Subcutaneous abdominal adipose tissue (tissue), 5 donors: ENCODE data around the gene EXOC3L2.
A peak's percentile ranks its signal among the peaks of the same experiment; 100 is the strongest.

ENCODE experiments used
- H3K27ac ChIP-seq: one replicate; pipeline ENCODE4 v1.7.0; 2013; ENCODE audit warnings: low read depth, mild to moderate bottlenecking, inconsistent platforms, low read length, moderate library complexity
- H3K27me3 ChIP-seq, 5 donors: one replicate each; pipeline ENCODE4 v1.7.0; 2013; ENCODE audit warnings: low read length in 5 of 5, inconsistent platforms in 1 of 5; ENCODE audit not compliant: control insufficient read depth in 5 of 5, insufficient read depth in 4 of 5
- H3K36me3 ChIP-seq, 5 donors: one replicate each; pipeline ENCODE4 v1.7.0; 2013; ENCODE audit warnings: low read length in 5 of 5; ENCODE audit not compliant: control insufficient read depth in 5 of 5, insufficient read depth in 5 of 5
- H3K4me1 ChIP-seq, 5 donors: one replicate each; pipeline ENCODE4 v1.7.0; 2013; ENCODE audit warnings: low read length in 5 of 5, mild to moderate bottlenecking in 3 of 5, moderate library complexity in 1 of 5; ENCODE audit not compliant: control insufficient read depth in 5 of 5, insufficient read depth in 5 of 5
- H3K4me3 ChIP-seq, 5 donors: one replicate each; pipeline ENCODE4 v1.7.0; 2013; ENCODE audit warnings: low read length in 5 of 5, low read depth in 1 of 5
- H3K9ac ChIP-seq, 5 donors: one replicate each; pipeline ENCODE4 v1.7.0; 2013; ENCODE audit warnings: low read length in 5 of 5, mild to moderate bottlenecking in 4 of 5, moderate library complexity in 3 of 5
- H3K9me3 ChIP-seq, 5 donors: one replicate each; pipeline ENCODE4 v1.7.0; 2013; ENCODE audit warnings: low read length in 5 of 5; ENCODE audit not compliant: control insufficient read depth in 5 of 5
- donor health status: healthy.
- donor health status: healthy.
- donor health status: healthy.
- donor health status: healthy.
- donor health status: healthy.

EXOC3L2 gene

DNA sequence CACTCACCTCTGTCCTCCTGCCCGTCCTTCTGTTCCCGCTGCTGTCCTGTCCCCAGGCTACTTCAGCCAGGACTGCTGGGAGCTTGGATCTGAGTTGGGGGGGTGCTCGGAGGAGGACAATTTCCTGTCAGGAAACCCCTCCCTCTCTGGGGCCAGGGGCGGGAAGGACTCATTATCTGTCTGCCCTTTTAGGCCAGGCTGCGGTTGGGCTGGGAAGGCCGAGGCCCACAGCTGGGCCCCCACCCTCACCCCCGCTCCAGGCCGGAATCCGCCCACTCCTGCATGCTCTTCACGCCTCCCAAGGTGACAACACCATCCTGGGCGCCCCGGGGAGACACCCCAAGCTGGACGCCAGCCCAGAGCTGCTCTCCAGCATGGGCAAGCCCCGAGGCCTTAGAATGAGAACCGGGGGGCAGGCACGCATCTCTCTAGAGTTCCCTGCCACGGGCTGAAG is at the start of gene EXOC3L2:
EXOC3L2 (minus strand) TSS at position 74 of the 454 bp plus-strand sequence. CDS start 6,362 bp downstream, outside the sequence.
- Histone ChIP-seq H3K4me1 (peaks cover 0 to 35% (median 10%) of the 10 kb centered on the region in 5 donors), H3K4me3 (peak within 1 kb of the TSS in 4 of 5 donors; percentile 22 to 60 (median 48)), H3K36me3 (no peaks in the 10 kb centered on the region), H3K9me3 (no peaks in the 10 kb centered on the region), H3K9ac (peak within 1 kb of the TSS in 1 of 5 donors; percentile 49), H3K27me3 (peaks cover 0 to 5% (median 3%) of the 10 kb centered on the region in 5 donors), H3K27ac (no peak within 1 kb of the TSS)

DNA sequence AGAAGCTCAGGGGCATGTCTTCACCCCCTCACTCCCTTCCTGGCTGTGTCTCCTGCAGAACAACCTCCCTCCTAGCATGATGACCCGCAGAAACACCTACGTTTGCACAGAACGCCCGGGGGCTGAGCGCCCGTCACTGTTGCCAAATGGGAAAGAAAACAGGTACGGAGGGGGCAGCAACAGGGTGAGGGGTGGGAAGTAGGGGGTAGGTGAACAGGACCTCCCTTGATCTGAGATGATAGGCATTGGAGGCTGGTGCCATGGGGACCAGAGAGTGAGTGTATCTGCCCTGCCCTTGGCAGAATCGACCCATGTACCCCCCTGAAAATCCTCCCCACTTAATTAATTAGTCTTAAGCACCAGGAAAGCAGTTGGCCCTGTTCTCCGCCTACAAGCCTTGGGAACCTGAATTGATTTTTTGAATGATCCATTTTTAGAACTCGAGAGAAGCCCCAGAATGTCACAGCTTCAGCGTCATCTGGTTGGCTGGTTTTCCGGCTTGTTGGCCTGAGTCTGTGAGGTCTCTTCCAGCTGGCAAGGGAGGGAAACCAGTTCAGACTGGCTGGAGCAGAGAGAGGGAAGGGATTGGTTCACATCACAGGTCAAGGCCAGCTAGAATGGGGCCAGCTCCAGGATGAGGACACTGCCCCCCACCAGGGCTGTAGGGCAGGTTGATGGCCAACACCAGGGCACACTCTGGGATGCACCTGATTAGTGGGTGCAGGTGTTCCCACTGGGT is 49.3 kb upstream of the EXOC3L2 start:
- peaks cover 2 to 71% (median 50%) of the 10 kb centered on the region in 5 donors for H3K36me3 ChIP-seq
- H3K9ac ChIP-seq, result no peak overlapping the region
- H3K27me3 ChIP-seq, result no peaks in the 10 kb centered on the region
- H3K4me1 ChIP-seq, result peaks cover 0 to 8% (median 0%) of the 10 kb centered on the region in 5 donors
- H3K9me3 ChIP-seq, result peaks cover 0 to 6% (median 0%) of the 10 kb centered on the region in 5 donors
- H3K27ac ChIP-seq, result no peak overlapping the region
- H3K4me3 ChIP-seq, result no peak overlapping the region

DNA sequence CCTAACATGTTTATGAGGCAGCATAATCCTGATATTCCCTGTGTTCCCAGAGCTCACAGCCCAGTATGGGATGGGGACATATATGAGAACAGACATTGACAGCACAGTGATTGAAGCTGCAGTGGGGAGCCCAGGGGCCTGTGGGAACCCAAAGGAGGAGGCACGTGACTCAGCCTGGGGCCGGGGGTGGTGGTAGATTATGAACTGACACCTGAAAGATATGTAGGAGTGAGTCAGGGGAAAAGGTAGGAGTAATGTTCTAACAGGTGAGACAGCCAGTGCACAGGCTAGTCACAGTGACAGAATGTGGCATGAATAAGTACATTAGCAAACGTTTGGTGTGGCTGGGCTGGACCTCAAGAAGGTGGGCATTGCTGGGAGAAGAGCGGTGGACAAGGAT is 48.5 kb upstream of the EXOC3L2 start:
- Histone ChIP-seq H3K4me1 (peaks cover 0 to 8% (median 0%) of the 10 kb centered on the region in 5 donors), H3K27ac (no peak overlapping the region), H3K36me3 (peaks cover 2 to 70% (median 46%) of the 10 kb centered on the region in 5 donors), H3K27me3 (no peaks in the 10 kb centered on the region), H3K4me3 (no peak overlapping the region), H3K9me3 (peaks cover 0 to 6% (median 0%) of the 10 kb centered on the region in 5 donors), H3K9ac (no peak overlapping the region)

DNA sequence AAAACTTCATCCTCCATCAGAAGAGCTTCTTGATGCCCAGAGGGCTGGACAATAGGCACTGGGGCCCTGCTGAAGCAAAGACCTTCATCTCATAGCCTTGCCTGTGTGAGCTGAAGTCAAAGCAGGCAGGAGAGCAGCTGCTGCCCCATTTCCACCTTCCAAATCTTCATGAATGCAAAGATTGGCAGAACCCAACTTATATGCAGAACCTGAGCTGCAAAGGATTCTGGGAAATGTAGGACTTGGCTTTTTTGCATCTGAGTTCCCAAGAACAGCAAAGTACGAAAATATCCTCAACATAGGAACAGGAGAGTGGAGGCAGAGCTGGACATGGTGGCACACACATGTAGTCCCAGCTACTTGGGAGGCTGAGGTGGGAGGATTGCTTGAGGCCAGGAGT is 46.6 kb upstream of the EXOC3L2 start:
- Histone ChIP-seq H3K4me3 (no peak overlapping the region), H3K4me1 (peaks cover 0 to 8% (median 0%) of the 10 kb centered on the region in 5 donors), H3K9me3 (peaks cover 0 to 6% (median 0%) of the 10 kb centered on the region in 5 donors), H3K27me3 (no peaks in the 10 kb centered on the region), H3K27ac (no peak overlapping the region), H3K36me3 (peaks cover 2 to 62% (median 45%) of the 10 kb centered on the region in 5 donors), H3K9ac (no peak overlapping the region)

DNA sequence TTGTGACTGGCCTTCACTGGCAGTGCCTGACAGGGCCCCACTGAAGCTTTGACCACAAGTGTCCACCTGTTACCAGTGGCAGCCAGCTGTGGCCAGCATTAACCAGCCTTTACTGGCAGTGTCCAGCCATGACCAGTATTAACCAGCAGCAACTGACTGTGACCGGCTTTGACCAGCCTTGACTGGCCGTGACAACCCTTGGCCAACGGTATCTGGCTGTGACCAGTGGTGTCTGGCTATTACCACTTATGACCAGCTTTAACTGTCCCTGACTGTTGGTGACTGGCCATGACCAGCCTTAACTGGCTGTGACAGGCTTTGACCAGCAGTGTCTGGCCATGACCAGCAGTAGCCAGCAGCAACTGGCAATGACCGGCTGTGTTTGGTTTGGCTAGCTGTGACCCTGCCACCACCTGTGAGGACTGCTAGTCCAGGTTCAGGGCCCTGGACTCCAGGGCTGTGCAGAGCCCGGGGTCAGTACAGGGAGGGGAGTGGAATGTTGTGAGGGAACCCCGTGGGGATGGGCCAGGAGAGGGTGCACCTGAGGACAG is 45.2 kb upstream of the EXOC3L2 start:
- Histone ChIP-seq H3K4me3 (no peak overlapping the region), H3K27ac (no peak overlapping the region), H3K9ac (no peak overlapping the region), H3K4me1 (peaks cover 0 to 8% (median 0%) of the 10 kb centered on the region in 5 donors), H3K27me3 (no peaks in the 10 kb centered on the region), H3K9me3 (peaks cover 0 to 6% (median 0%) of the 10 kb centered on the region in 5 donors), H3K36me3 (peaks cover 0 to 55% (median 44%) of the 10 kb centered on the region in 5 donors)

DNA sequence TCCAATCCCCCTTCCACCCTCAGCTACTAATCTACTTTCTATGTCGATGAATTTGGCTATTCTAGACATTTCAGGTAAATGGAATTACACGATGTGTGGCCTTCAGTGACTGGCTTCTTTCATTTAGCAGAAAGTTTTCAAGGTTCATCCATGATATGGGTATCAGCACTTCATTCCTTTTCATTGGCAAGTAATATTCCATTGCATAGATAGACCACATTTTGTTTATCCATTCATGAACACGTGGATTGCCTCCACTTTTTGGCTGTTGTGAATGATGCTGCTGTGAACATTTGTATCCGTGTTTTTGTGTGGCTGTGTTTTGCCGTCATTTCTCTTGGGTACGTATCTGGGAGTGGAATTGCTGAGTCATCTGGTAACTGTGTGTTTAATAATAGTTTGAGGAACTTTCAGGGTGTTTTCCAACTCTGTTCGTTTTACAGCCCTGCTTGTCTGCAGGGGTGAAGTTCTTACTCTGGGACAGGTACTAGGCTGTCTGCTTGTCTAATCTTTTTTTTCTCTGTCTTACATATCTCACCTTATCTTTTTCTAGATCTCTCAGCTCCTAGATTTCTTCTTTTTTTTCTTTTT is 38.3 kb upstream of the EXOC3L2 start:
- Histone ChIP-seq H3K9me3 (peaks cover 0 to 3% (median 0%) of the 10 kb centered on the region in 5 donors), H3K9ac (no peak overlapping the region), H3K4me3 (no peak overlapping the region), H3K36me3 (peaks cover 0 to 56% (median 44%) of the 10 kb centered on the region in 5 donors), H3K27ac (no peak overlapping the region), H3K4me1 (no peaks in the 10 kb centered on the region), H3K27me3 (no peaks in the 10 kb centered on the region)

DNA sequence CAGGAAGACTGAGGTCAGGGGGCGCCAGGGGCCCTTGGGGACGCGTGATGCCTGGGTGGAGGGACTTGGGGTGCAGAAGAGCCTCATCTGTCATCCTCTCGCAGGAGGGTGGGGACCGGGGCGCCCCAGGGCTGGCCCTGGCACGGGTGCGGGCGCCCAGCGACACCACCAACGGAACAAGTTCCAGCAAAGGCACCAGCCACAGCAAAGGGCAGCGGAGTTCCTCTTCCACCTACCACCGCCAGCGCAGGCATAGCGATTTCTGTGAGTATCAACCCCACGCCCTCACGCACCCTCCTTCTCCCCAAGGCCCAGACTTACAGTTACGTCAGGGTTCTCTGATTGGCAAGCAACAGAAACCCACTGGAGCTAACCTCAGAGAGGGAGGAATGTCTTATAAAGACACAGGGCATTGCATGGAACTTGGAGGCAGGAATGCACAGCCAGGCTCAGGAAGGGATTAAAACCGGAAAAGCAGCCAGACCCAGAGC is 35.3 kb upstream of the EXOC3L2 start:
- H3K4me3 ChIP-seq, result no peak overlapping the region
- H3K9me3 ChIP-seq, result peaks cover 0 to 3% (median 0%) of the 10 kb centered on the region in 5 donors
- H3K4me1 ChIP-seq, result no peaks in the 10 kb centered on the region
- H3K27me3 ChIP-seq, result no peaks in the 10 kb centered on the region
- no peak overlapping the region for H3K9ac ChIP-seq
- peaks cover 0 to 65% (median 45%) of the 10 kb centered on the region in 5 donors for H3K36me3 ChIP-seq
- H3K27ac ChIP-seq, result no peak overlapping the region

DNA sequence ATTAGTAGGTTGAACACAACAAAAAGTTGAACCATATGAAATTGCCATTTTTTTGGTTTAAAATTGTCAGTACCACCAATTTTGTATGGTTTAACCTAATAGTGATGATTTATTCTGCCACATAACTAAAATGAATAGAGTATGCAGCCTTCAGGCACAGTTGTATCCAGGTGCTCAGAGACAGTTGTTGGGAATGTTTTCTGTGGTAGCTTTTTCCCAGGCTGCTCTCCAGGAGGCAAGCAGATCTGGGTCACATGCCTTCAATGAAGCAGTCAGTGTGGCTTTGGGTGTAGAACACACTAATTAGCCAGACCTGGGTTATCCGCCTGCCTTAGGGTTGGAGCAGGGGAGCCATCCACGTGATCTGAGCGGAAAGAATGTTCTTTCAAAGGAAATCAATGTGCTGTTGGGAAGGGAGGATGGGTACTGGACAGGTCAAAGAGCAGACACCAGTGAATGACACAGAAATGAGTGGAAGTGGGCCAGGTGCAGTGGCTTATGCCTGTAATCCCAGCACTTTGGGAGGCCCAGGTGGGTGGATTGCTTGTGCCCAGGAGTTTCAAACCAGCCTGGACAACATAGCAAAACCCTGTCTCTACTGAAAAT is 34.5 kb upstream of the EXOC3L2 start:
- no peak overlapping the region for H3K27ac ChIP-seq
- no peaks in the 10 kb centered on the region for H3K27me3 ChIP-seq
- peaks cover 0 to 68% (median 46%) of the 10 kb centered on the region in 5 donors for H3K36me3 ChIP-seq

DNA sequence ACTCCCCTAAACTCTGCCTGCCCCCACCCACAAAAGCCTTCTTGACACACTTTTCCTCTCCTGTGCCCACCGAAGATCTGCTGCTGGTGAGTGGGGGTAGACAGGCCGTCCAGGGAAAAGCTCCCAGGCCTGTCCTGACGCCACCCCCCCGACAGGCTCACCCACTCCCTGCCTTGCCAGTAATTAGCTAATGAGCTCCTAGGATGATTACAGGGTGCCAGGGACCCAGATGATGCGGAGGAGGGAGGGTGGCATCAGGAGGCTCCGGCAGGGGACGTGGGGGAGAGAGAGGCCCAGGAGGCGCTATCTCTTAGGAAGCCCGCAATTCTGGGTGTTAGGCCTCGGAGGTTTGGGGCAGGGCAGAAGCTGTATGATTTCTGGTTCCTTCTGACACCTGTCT is 32.9 kb upstream of the EXOC3L2 start:
- no peaks in the 10 kb centered on the region for H3K27me3 ChIP-seq
- H3K36me3 ChIP-seq, result peaks cover 0 to 79% (median 55%) of the 10 kb centered on the region in 5 donors
- no peak overlapping the region for H3K4me3 ChIP-seq
- no peak overlapping the region for H3K27ac ChIP-seq
- H3K9ac ChIP-seq, result no peak overlapping the region
- peaks cover 0 to 4% (median 0%) of the 10 kb centered on the region in 5 donors for H3K4me1 ChIP-seq
- no peaks in the 10 kb centered on the region for H3K9me3 ChIP-seq

More for the DNA sequence above, 34.5 kb upstream of the EXOC3L2 start:
- H3K9me3 ChIP-seq, result peaks cover 0 to 3% (median 0%) of the 10 kb centered on the region in 5 donors
- no peaks in the 10 kb centered on the region for H3K4me1 ChIP-seq
- H3K4me3 ChIP-seq, result no peak overlapping the region
- no peak overlapping the region for H3K9ac ChIP-seq
